GM18498 (cell line): Measurements from ENCODE around the gene BANF2.
"Not testable (repeated sequence)": the region's sequence is repeated elsewhere in the genome, so short reads cannot be mapped to it uniquely, and the experiment has no call there.

Experiments used
- ATAC-seq: cut with Tn5 transposase; IDR thresholded peaks from one replicate; pipeline ENCODE4 v1.9.1; 2021; ENCODE audit warnings: mild to moderate bottlenecking, moderate library complexity; ENCODE audit not compliant: unreplicated experiment

Gene BANF2

GRCh38 chr20:17699931-17700351 is at the start of gene BANF2:
Gene BANF2, plus strand, starts transcription at chr20:17699966. Its CDS starts 25,060 bp downstream, at chr20:17725026.
- ATAC-seq = no peak

- ATAC-seq = no peak
These were observed 49.3 kb upstream of the BANF2 start for GRCh38 chr20:17650301-17651128.

GRCh38 chr20:17651129-17651759 is 48.5 kb upstream of the BANF2 start:
- no peak for ATAC-seq

- ATAC-seq = no peak
These were observed 47.9 kb upstream of the BANF2 start for GRCh38 chr20:17651760-17652388.

- ATAC-seq = no peak
These were observed 47.4 kb upstream of the BANF2 start for GRCh38 chr20:17652411-17652810.

- ATAC-seq = no peak
These were observed 45.7 kb upstream of the BANF2 start for GRCh38 chr20:17653835-17654648.

- ATAC-seq = no peak
These were observed 45.0 kb upstream of the BANF2 start for GRCh38 chr20:17654649-17655285.

GRCh38 chr20:17655286-17655651 is 44.5 kb upstream of the BANF2 start:
- ATAC-seq = no peak

- no peak for ATAC-seq
These were observed 43.8 kb upstream of the BANF2 start for GRCh38 chr20:17655865-17656479.

- no peak for ATAC-seq
These were observed 42.5 kb upstream of the BANF2 start for GRCh38 chr20:17657079-17657825.

- no peak for ATAC-seq
These were observed 41.7 kb upstream of the BANF2 start for GRCh38 chr20:17657898-17658647.

- no peak for ATAC-seq
These were observed 41.1 kb upstream of the BANF2 start for GRCh38 chr20:17658648-17658993.

GRCh38 chr20:17659344-17659743 is 40.4 kb upstream of the BANF2 start:
- not testable (repeated sequence) for ATAC-seq

GRCh38 chr20:17659801-17660200 is 40.0 kb upstream of the BANF2 start:
- ATAC-seq = no peak

- no peak for ATAC-seq
These were observed 39.1 kb upstream of the BANF2 start for GRCh38 chr20:17660667-17661066.

GRCh38 chr20:17661121-17661744 is 38.5 kb upstream of the BANF2 start:
- ATAC-seq = no peak

GRCh38 chr20:17662333-17663039 is 37.3 kb upstream of the BANF2 start:
- ATAC-seq = no peak

GRCh38 chr20:17663040-17663399 is 36.7 kb upstream of the BANF2 start:
- ATAC-seq = no peak
